Measurements from ENCODE around the gene FKBP15.

Gene FKBP15

GRCh38 chr9:113186137-113186755 is 34.8 kb downstream of the FKBP15 start:
- Histone ChIP-seq H3K9me3 (ENCODE audit: insufficient read depth, low read length, severe bottlenecking) (no peaks in the 10 kb centered on the region), H3K27me3 (ENCODE audit: insufficient read depth, low read length, poor library complexity) (no peaks in the 10 kb centered on the region), H3K4me2 (ENCODE audit: insufficient read depth, low read length) (no peak overlapping the region), H3K9ac (ENCODE audit: low read depth, low read length) (no peak overlapping the region), H3K4me3 (ENCODE audit: low read depth in 1 of 2, low read length in 2 of 2) (no peak overlapping the region), H3K4me1 (ENCODE audit: insufficient read depth, low read length) (no peaks in the 10 kb centered on the region), H4K20me1 (ENCODE audit: insufficient read depth, low read length) (no peaks in the 10 kb centered on the region), H2AFZ (ENCODE audit: low read depth, low read length) (no peak overlapping the region), H3K36me3 (ENCODE audit: insufficient read depth, low read length) (peaks cover 88% of the 10 kb centered on the region), H3K79me2 (ENCODE audit: insufficient read depth, low read length) (no peaks in the 10 kb centered on the region), H3K27ac (ENCODE audit: low read length) (no peak overlapping the region)
- DNase-seq (no peak), ATAC-seq (ENCODE audit: insufficient read depth, low read depth) (no peak)
- TF ChIP-seq EZH2 (IDR thresholded peaks at IDR 0.05; ENCODE audit: borderline replicate concordance, low read depth, low read length, severe bottlenecking) = no peak
- TF ChIP-seq CTCF (IDR thresholded peaks at IDR 0.05; ENCODE audit: borderline replicate concordance, extremely low read depth, low read length, poor library complexity, severe bottlenecking) = no peak

- Histone ChIP-seq H3K9me3 (ENCODE audit: insufficient read depth, low read length, severe bottlenecking) (no peaks in the 10 kb centered on the region), H2AFZ (ENCODE audit: low read depth, low read length) (no peak overlapping the region), H3K27me3 (ENCODE audit: insufficient read depth, low read length, poor library complexity) (no peaks in the 10 kb centered on the region), H3K27ac (ENCODE audit: low read length) (no peak overlapping the region), H3K9ac (ENCODE audit: low read depth, low read length) (no peak overlapping the region), H3K36me3 (ENCODE audit: insufficient read depth, low read length) (peaks cover 94% of the 10 kb centered on the region), H3K79me2 (ENCODE audit: insufficient read depth, low read length) (no peaks in the 10 kb centered on the region), H4K20me1 (ENCODE audit: insufficient read depth, low read length) (no peaks in the 10 kb centered on the region), H3K4me3 (ENCODE audit: low read depth in 1 of 2, low read length in 2 of 2) (no peak overlapping the region), H3K4me1 (ENCODE audit: insufficient read depth, low read length) (no peaks in the 10 kb centered on the region), H3K4me2 (ENCODE audit: insufficient read depth, low read length) (no peak overlapping the region)
- DNase-seq (no peak), ATAC-seq (ENCODE audit: insufficient read depth, low read depth) (no peak)
- TF ChIP-seq CTCF (IDR thresholded peaks at IDR 0.05; ENCODE audit: borderline replicate concordance, extremely low read depth, low read length, poor library complexity, severe bottlenecking) (no peak), EZH2 (IDR thresholded peaks at IDR 0.05; ENCODE audit: borderline replicate concordance, low read depth, low read length, severe bottlenecking) (no peak)
These were observed 35.8 kb downstream of the FKBP15 start for GRCh38 chr9:113185271-113185670.

GRCh38 chr9:113184539-113184938 is 36.5 kb downstream of the FKBP15 start:
- ATAC-seq (ENCODE audit: insufficient read depth, low read depth) = no peak
- no peak overlapping the region for H2AFZ ChIP-seq (ENCODE audit: low read depth, low read length)
- peaks cover 95% of the 10 kb centered on the region for H3K36me3 ChIP-seq (ENCODE audit: insufficient read depth, low read length)
- no peaks in the 10 kb centered on the region for H3K9me3 ChIP-seq (ENCODE audit: insufficient read depth, low read length, severe bottlenecking)
- no peak for TF ChIP-seq CTCF (IDR thresholded peaks at IDR 0.05; ENCODE audit: borderline replicate concordance, extremely low read depth, low read length, poor library complexity, severe bottlenecking)
- TF ChIP-seq EZH2 (IDR thresholded peaks at IDR 0.05; ENCODE audit: borderline replicate concordance, low read depth, low read length, severe bottlenecking) = no peak
- no peaks in the 10 kb centered on the region for H3K79me2 ChIP-seq (ENCODE audit: insufficient read depth, low read length)
- no peak overlapping the region for H3K27ac ChIP-seq (ENCODE audit: low read length)
- no peak for DNase-seq
- no peak overlapping the region for H3K4me2 ChIP-seq (ENCODE audit: insufficient read depth, low read length)
- H3K4me3 ChIP-seq (ENCODE audit: low read depth in 1 of 2, low read length in 2 of 2) = no peak overlapping the region
- H3K4me1 ChIP-seq (ENCODE audit: insufficient read depth, low read length) = no peaks in the 10 kb centered on the region
- no peaks in the 10 kb centered on the region for H4K20me1 ChIP-seq (ENCODE audit: insufficient read depth, low read length)
- no peak overlapping the region for H3K9ac ChIP-seq (ENCODE audit: low read depth, low read length)
- no peaks in the 10 kb centered on the region for H3K27me3 ChIP-seq (ENCODE audit: insufficient read depth, low read length, poor library complexity)

Data from DND-41 (cell line).